Right lobe of liver (tissue), 6 donors: ENCODE data around the gene CTBS. TPM values are rescaled to one million over a fixed set of nuclear protein-coding genes. Genes with fewer than 3 reads are reported as not detected.
"Not testable (repeated sequence)": the region's sequence is repeated elsewhere in the genome, so short reads cannot be mapped to it uniquely, and the experiment has no call there.

Experiments
- ATAC-seq, 4 donors: fragments of 200-7000 bp; cut with Tn5 transposase; one replicate each; pipeline ENCODE4 v1.9.1; 2020; ENCODE audit warnings: mild to moderate bottlenecking in 4 of 4, moderate library complexity in 4 of 4
- DNase-seq, 3 donors: peaks; one replicate each; pipeline ENCODE4 v3.0.0-alpha.2; 2020
- H3K27ac ChIP-seq, 3 donors: fragments of 200-600 bp; one replicate each; pipeline ENCODE4 v1.8.0; 2022
- H3K27me3 ChIP-seq, 2 donors: fragments of 200-600 bp; one replicate each; pipeline ENCODE4 v1.8.0; 2022
- H3K36me3 ChIP-seq, 4 donors: fragments of 200-600 bp; sonication (generic) in 1 of 4; one replicate each; pipeline versions ENCODE4 v1.5.1 to v1.8.0; 2017 to 2022; ENCODE audit warnings: control low read depth in 1 of 4
- H3K4me1 ChIP-seq, 4 donors: fragments of 200-600 bp; sonication (generic) in 1 of 4; one replicate each; pipeline versions ENCODE4 v1.5.1 to v1.8.0; 2017 to 2022; ENCODE audit warnings: control low read depth in 1 of 4
- H3K4me3 ChIP-seq, 3 donors: fragments of 200-600 bp; one replicate each; pipeline ENCODE4 v1.8.0; 2022
- H3K9me3 ChIP-seq, 4 donors: fragments of 200-600 bp; sonication (generic) in 1 of 4; one replicate each; pipeline versions ENCODE4 v1.5.1 to v1.8.0; 2017 to 2022; ENCODE audit warnings: control low read depth in 1 of 4
- CTCF ChIP-seq, 4 donors: fragments of 200-600 bp in 3 of 4; fragments of 450-650 bp in 1 of 4; IDR thresholded peaks; one replicate each; pipeline versions ENCODE4 v1.5.1 to v1.8.0; 2016 to 2022; ENCODE audit warnings: antibody characterized with exemption in 4 of 4, mild to moderate bottlenecking in 2 of 4
- POLR2A ChIP-seq: fragments of 450-650 bp; IDR thresholded peaks from one replicate; pipeline ENCODE4 v1.6.1; 2017; ENCODE audit warnings: antibody characterized with exemption, mild to moderate bottlenecking
- WGBS: methylation state at CpG from one replicate; pipeline ENCODE4 v1.1.6; 2018; ENCODE audit warnings: low coverage, low lambda C conversion rate; ENCODE audit not compliant: insufficient coverage; ENCODE audit errors: missing lambda C conversion rate; 5-methylcytosine and 5-hydroxymethylcytosine counted together
- intact Hi-C, 2 donors: fragments of 100-400 bp; cut with DNase I; formaldehyde crosslinking; loops; one replicate each; pipeline versions ENCODE4 v1.11.2 to v1.14.1; 2022
- total RNA-seq, 6 experiments: library from RNA; depleted of rRNA in 2 of 6; stranded (reverse); fragments of >200 nt in 2 of 6; fragmentation: NEBNext Ultra II Directional in 3 of 6; extraction: Animal tissue kit (Norgen Biotek cat#: 25700) in 3 of 6; gene quantifications; one replicate each; pipeline versions ENCODE4 v1.1.0 to v1.2.4, GENCODE V29; 2016 to 2023
- donor health status: DM: no; HTN: yes; CAD: no.
- donor health status: DM: no; HTN: no; CAD: no.
- donor health status: DM: no; HTN: no; CAD: no.
- donor health status: DM: no; HTN: yes; CAD: no.
- donor health status: DM: no; HTN: yes; CAD: no.

Gene CTBS
- total RNA-seq, 6 experiments from 2014 or later, result 18.9 to 29.5 (median 24.4) TPM

GRCh38 chr1:84509029-84509428 is 65.2 kb downstream of the CTBS start:
- ATAC-seq (no peak), DNase-seq (no peak)
- no peaks in the 10 kb centered on the region for H3K9me3 ChIP-seq
- intact Hi-C loops, result loop anchor here in 1 of 2 donors (10.0 kb wide), 1 partner anchor 66 kb away; the partner anchor contains the start of gene CTBS
- peaks cover 0 to 16% (median under 1%) of the 10 kb centered on the region in 4 donors for H3K4me1 ChIP-seq
- no peak overlapping the region for H3K4me3 ChIP-seq
- WGBS, result 100% methylated on average over 4 of the region's 4 CpGs
- H3K27me3 ChIP-seq, result no peaks in the 10 kb centered on the region
- no peak overlapping the region for H3K27ac ChIP-seq
- H3K36me3 ChIP-seq, result no peaks in the 10 kb centered on the region
- TF ChIP-seq CTCF (IDR thresholded peaks at IDR 0.05), result no peak
- no peak for TF ChIP-seq POLR2A

DNA sequence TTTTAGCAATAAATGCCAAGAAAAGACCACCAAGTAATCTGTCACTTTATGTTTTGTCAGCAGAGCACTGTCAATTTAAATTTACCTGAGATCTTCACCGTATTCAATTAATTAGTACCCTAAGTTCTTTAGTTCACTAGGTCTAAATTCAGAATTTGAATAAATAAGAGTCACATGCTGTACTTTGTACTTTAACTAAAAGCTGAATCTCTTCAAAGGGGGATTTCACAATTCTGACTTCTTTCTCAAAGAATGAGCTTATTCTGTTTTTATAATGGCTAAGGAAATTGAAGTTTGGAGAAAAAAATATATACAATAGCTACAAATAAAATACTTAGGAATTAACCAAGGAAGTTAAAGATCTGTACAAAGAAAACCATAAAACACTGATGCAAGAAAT is 65.7 kb downstream of the CTBS start:
- no peak overlapping the region for H3K4me3 ChIP-seq
- intact Hi-C loops, result loop anchor here in 1 of 2 donors (10.0 kb wide), 1 partner anchor 66 kb away; the partner anchor contains the start of gene CTBS
- H3K27ac ChIP-seq, result peak overlapping the region in 1 of 3 donors; percentile 21
- no peak for DNase-seq
- no peaks in the 10 kb centered on the region for H3K9me3 ChIP-seq
- ATAC-seq, result no peak
- TF ChIP-seq POLR2A (no peak), CTCF (IDR thresholded peaks at IDR 0.05) (no peak)
- peaks cover 0 to 21% (median 4%) of the 10 kb centered on the region in 4 donors for H3K4me1 ChIP-seq
- WGBS, result 42% methylated on average over 1 of the region's 1 CpG
- H3K36me3 ChIP-seq, result no peaks in the 10 kb centered on the region
- no peaks in the 10 kb centered on the region for H3K27me3 ChIP-seq

DNA sequence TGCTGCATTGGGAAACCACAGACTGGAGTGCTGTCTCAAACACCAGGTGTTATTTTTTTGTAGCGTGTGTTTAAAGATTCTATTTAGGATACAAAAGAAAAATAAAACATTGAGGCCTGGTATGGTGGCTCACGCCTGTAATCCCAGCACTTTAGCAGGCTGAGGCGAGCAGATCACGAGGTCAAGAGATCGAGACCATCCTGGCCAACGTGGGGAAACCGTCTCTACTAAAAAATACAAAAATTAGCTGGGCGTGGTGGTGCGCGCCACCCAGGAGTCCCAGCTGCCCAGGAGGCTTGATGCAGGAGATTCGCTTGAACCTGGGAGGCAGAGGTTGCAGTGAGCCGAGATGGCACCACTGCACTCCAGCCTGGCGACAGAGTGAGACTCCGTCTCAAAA is 66.4 kb downstream of the CTBS start:
- DNase-seq, result not testable (repeated sequence)
- WGBS, result 100% methylated on average over 11 of the region's 14 CpGs
- peaks cover 0 to 28% (median 6%) of the 10 kb centered on the region in 4 donors for H3K4me1 ChIP-seq

GRCh38 chr1:84506729-84507453 is 67.3 kb downstream of the CTBS start:
- Histone ChIP-seq H3K4me1 (peaks cover 0 to 36% (median 6%) of the 10 kb centered on the region in 4 donors), H3K36me3 (no peaks in the 10 kb centered on the region), H3K27ac (peak overlapping the region; percentile 97 to 99 (median 98)), H3K9me3 (no peaks in the 10 kb centered on the region), H3K27me3 (no peaks in the 10 kb centered on the region), H3K4me3 (peak overlapping the region; percentile 68 to 90 (median 85))
- no peak for DNase-seq
- intact Hi-C loops, result loop anchor here in 1 of 2 donors (10.0 kb wide), 1 partner anchor 68 kb away; the partner anchor contains the start of gene CTBS
- 7% methylated on average over 24 of the region's 26 CpGs for WGBS
- ATAC-seq, result no peak
- TF ChIP-seq POLR2A, result no peak

More for the DNA sequence above, 66.4 kb downstream of the CTBS start:
- intact Hi-C loops, result loop anchor here in 1 of 2 donors (10.0 kb wide), 1 partner anchor 67 kb away; the partner anchor contains the start of gene CTBS
- H3K27ac ChIP-seq, result peak overlapping the region in 1 of 3 donors; percentile 21
- not testable (repeated sequence) for H3K4me3 ChIP-seq, H3K36me3 ChIP-seq, H3K27me3 ChIP-seq, H3K9me3 ChIP-seq, ATAC-seq

DNA sequence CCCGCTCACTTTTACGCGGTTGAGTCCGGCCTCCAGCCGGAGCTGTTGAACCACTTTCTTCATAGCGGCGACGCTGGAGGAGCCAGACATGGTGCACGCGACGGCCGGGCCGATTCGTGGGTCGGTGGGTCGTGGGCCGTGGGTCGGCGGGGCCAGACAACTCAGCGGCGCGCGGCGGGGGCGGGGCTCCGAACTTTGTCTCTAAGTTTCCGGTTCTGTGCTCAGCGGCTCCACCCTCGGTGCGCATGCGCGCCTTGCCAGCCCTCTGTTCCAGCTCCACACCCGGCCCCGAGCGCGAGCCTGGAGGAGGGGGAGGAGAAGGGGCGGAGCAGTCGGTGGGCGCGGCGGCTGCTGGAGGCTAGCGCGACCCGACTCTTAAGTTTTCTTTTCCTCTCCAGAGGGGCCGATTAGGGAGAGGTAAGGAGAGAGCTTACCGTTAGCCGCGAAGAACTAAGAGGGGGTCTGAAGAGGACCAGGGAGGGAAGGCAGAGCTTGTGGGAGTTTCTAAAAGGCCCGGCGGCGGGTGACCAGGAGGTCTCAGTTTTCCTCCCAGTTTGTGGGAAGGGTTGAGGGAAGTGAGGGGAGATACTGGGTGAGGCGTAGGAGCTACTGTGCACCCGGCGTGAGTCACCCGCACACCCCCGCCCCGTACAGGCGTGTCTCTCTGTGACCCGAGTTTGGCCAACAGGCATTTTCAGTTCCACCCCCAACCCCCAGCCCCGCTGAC is 68.1 kb downstream of the CTBS start, which contains the start of the genes GNG5 and SPATA1:
TSS of gene GNG5 (minus strand) at position 580 of the 727 bp plus-strand sequence. CDS start at position 90, 490 bp downstream.
TSS of gene SPATA1 (plus strand) at position 385 of the 727 bp plus-strand sequence. CDS start 9,974 bp downstream, outside the sequence.
- intact Hi-C loops, result loop anchor here in 1 of 2 donors (10.0 kb wide), 1 partner anchor 69 kb away; the partner anchor contains the start of gene CTBS
- 0% methylated on average over 19 of the region's 60 CpGs for WGBS
- TF ChIP-seq POLR2A, result peak; percentile 94
- TF ChIP-seq CTCF (IDR thresholded peaks at IDR 0.05), result no peak
- Histone ChIP-seq H3K9me3 (no peaks in the 10 kb centered on the region), H3K27ac (peak within 1 kb of the TSS; percentile 97 to 99 (median 98)), H3K36me3 (no peaks in the 10 kb centered on the region), H3K27me3 (no peaks in the 10 kb centered on the region), H3K4me3 (peak within 1 kb of the TSS; percentile 68 to 90 (median 85)), H3K4me1 (peaks cover 0 to 42% (median 6%) of the 10 kb centered on the region in 4 donors)
- DNase-seq (peak; percentile 99 to 100 (median 99)), ATAC-seq (peak; percentile 88 to 94 (median 90))
